HG03097 (cell line): ENCODE measurements around the gene EGFL7.

Experiments used
- ATAC-seq: cut with Tn5 transposase; IDR thresholded peaks from one replicate; pipeline ENCODE4 v1.9.1; 2021; ENCODE audit not compliant: unreplicated experiment, low FRiP score

The EGFL7 gene

DNA sequence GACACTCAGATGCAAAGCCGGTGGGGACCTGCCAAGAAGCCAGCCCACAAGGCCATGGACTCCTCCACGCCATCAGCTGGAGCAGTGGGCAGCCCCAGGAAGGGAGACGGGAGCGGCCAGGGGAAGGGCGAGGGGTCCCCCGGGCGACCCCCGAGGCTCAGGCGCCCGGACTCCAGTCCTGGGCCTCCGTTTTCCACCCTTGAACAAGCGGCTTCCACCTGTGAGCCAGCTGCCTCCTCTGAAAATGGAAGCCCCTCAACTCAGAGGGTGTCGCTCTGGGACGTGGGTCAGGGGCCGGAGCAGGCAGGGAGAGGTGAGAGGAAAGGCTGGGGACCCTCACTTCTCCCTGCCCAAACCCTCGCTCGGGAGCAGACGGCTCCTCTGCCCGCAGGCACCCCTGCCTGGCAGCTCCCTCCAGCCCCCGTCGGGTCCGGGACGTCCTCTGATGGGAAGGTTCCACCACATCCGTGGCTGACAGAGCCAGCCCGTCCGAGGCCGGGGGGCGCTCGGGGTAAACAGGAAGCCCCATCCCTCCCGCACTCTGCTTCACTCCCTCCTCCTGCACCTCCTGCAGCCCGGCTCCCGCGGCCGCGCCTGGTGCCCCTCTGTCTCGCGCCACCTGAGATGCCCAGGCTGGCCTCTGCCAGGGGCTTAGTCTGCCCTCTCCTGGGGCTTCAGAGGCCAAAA, 3.7 kb upstream of the EGFL7 start:
- ATAC-seq = no peak

DNA sequence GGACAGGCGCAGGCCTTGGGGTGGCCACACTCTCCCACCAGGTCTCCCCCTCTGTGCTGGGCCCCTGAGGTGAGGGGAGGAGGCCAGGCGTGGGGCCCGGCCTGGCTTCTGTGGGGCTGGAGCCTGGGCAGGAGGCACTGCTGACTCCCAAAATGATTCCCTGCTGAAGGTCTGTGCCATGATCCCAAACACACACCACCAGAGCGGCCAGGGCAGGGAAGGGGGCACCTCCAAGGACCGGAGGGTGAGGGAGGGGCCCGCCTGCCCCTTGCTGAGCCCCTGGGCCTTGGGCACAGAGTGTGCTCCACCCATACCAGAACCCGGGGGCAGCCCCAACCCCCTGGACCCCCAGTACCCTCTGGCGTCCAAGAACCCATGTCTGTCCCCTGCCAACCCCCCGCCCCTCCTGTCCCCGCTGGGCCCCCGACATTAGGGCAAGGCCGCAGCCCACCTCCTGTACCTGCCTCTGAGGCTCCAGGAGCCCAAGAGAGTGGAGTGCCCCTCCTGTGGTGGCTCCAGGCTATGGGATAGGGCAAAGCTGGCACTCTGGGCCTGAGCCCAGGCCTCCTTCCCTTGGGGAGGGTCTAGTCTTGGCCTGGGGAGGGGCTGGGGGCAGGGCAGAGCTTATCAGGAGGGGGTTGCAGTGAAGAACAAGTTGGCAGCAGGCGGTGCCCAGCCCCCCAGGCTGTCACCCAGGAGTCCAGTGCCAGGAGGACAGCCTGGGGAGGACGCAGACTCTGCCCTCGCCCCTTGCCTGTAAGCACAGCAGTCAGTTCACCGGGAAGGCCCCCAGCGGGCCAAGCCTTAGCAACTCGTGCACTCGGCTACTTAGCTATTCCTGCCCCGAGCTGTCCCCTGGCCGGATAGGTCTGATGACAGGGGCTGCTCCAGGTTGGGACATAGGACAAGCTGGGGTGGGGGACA, 2.6 kb upstream of the EGFL7 start:
- ATAC-seq = no peak

DNA sequence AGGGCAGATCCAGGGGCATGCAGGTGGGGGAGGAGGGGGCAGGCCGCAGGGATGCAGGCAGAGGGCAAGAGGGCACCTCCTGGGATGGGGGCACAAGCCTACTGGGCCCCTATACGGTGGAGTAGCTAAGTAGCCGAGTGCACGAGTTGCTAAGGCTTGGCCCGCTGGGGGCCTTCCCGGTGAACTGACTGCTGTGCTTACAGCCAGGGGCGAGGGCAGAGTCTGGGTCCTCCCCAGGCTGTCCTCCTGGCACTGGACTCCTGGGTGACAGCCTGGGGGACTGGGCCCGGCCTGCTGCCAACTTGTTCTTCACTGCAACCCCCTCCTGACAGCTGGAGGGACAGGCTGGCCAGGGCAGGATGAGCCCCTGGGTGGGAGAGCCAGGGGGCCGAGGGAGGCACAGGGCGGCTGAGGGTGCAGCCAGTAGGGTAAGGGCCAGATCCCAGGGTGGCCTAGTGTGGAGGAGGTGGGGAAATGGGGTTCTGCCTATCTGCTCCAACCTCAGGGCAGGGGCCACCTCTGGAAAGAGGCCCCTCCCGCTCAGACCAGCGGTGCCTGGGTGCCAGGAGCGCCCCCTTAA, 1.7 kb upstream of the EGFL7 start:
- ATAC-seq = no peak

DNA sequence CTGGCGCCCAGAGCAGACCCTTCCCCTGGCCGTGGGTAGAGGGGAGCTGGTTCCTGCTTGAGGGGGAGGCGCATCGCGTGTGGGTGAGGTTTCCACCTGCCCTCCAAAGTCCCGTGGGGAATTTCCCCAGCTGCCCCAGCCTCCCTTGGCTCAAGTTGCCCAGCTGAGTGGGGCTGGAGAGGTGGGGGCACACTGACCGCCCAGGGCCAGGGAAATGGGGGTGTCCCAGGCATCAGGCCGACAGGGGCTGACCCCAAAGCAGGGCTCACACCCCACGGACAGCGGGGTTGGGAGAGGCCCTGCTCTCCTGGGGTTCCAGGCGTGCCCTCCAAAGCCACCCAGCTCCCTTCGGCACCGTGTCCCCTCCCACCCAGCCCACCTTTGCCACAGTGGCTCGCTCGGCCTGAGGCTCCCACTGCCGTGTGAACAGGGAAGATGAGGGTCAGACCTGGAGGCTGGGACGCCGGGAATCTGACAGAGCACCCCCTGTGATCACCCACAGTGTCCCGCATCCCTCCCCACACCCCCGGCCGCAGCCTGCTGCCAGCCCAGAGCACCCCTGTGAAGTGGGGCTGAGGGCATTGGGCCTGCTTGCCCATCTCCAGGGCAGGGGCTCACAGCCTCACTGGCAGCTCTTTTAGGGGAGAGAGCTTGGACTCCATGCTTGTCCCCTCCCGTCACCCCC, 933 bp upstream of the EGFL7 start:
- no peak for ATAC-seq

DNA sequence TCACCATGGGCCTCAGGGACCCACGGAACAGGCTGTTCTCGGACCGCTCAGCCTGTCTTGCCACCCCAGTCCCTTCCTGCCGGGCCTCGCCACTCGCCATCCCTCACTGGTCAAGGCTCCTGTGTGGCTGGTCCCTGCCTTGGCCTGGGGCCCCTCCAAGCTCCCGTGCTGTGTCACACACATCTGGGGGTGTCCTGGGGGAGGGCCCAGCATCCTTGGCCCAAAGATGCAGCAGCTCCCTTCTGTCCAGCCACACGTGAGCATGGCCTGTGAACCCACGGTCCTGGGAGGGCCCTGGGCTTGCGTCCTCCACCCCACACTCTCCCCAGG, 425 bp upstream of the EGFL7 start:
- no peak for ATAC-seq

DNA sequence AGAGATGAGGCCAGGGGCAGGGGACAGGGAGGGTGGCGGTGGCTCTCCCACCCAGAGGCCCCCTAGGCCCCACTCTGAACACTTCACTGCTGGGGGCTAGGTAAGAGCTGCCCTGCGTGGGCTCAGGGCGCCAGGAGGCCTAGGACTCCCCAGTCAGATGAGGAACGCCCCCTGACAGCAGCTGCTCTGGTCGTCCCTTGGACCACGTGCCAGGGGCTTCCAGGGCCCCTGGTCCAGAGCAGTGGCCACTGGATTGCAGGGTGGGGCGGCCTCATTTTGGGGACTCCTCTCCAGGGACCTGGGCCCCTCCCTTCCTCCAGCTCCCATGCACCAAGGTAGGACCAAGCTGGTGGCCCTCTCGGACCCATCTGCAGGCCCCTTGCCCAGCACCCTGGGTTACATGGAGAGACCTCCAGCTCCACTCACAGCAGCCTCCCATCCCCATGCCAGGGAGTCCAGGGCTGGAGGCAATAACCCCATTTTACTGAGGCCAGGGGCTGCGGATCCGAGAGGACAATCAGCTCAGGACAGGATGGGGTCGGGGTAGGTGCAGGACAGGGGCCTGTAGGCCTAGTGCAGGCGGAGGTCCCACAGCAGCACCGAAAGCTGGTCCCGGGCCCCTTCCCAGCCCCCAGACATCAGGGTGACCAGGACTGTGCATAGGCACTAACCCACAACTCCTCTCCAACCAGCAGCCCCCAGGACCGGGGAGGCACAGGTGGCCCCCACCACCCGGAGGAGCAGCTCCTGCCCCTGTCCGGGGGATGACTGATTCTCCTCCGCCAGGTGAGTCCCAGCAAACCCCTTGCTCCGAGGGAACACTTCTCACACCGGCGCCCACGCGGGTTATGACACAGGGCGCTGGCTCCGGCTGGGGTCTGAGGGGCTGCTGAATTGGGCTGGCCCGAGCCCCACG, 1.5 kb downstream of the EGFL7 start:
- no peak for ATAC-seq

DNA sequence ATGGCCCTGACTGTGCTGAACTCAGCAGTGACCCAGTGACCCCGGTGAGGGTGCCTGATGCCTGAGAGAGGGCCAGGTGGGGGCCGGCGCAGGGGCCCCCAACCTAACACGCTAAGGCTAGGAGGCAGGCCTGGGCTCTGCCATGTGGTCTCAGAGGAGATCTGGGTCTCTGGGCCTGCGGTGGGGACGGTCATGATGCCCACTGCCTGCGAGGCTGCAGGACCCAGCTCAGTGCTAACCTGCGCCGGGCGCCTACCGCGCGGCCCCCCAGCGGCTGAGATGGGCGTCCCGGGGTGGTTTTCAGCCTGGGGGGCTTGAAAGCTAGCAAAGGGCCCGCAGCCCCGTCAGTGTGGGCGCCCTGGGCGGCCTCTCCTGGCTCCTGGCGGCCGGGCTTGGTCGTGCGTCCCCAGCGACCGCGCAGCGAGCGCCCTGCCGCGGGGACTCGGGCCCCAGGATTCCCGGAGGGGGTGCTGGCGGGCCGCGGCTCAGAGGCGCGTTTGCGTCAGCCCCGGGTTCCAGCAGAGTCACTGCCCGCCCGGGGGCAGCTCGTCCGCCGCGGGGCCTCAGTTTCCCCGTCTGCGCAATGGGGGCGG, 2.5 kb downstream of the EGFL7 start:
- no peak for ATAC-seq

DNA sequence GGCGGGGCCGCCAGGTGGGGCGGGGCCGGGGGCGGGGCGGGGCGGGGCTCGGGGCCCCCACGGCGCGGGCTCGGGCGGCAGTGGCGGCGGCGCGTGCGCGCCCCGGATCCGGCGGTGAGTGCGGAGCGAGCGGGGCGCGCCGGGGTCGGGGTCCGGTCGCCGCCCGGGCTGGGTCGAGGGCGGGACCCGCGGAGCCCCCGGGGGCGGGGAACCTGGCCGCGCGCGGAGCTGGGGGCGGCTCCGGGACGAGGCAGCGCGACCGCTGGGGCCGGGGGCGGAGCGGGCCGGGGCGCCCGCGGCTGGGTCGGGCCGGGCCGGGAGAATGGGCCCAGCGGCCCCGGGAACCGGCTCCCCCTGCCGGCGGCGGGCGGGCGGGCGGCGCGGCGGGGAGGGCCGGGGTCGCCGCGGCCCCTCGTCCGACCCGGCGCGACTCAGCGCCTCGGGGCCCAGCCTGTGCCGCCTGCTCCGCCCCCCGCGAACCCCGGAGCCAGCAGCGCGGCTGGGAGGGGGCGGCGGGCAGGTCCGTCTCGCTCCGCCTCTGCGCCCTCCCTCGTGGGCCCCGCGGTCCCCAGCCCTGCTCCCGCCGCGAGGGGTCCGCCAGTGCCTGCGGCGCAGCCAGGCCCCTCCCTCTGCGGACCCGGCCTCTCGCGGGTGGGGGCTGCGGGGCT, 3.1 kb downstream of the EGFL7 start:
- ATAC-seq = no peak

DNA sequence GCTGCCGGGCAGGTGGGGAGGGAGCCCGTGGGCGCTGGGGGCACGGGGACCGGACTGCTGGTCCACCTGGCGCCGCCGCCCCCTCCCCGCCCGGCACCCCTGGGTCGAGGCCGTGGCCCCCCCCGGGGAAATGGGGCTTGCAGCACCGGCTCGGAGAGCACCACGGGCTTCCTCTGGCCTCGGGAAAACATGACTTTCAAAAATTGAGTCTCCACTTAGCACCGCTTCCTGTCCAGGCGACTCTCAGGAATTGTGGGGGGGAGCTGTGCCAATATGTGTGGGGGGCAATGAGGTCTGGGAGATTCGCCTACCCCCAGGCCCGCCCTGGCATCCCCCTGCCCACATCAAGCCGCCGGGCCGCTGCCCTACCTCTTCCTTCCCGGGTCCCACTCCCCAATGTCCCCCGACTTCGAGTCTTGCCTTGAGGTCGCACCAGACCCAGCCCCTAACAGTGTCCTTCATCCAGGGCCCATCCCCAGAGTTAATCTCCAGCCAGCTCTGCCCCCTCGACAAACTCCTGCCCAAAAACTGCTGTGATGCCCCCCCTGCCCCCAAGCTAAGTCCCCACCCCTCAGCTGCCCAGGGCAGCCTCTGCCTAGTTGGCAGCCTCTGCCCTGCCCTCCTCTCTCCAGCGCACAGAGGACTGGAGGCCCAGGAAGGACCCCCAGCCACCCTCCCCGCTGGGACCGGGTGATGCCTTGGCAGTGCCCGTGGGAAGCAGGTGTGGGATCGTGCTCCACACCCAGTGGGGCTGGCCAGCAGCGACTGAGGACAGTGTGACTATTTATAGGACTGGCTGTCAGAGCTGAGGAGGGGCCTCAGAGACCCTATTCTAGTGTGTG, 3.9 kb downstream of the EGFL7 start:
- ATAC-seq = no peak

DNA sequence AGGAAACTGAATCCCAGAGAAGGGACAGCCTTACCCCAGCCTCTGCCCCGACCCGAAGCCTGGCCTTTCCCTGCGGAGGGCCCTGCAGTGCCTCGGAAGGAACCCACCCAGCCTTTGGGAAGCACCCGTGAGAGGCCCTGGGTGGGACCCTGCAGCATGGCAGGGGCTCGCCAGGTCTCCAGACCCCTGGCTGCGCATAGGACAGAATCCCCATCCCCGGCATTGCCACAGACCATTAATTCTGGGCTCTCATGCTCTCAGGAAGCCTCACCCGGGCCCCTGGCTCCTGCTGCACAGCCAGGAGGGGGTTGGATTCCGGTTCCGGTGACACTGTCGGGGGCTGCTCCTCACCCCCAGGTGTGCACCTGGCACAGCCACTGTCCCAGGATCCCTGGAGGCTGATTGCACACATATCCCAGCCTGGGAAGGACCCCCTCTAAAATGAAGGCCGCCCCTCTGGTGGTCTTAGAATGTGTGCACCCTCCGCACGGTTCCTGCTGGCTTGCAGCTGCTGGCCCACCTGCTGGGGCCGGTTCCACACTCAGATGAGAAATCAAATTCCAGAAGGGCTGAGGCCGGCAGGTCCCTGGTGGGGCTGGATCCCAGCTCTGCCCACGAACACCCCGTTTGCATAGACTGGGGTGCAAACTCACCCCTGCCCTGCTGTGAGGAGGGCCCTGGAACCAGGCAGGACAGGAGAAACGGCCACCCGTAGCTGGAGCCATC, 4.7 kb downstream of the EGFL7 start:
- ATAC-seq = no peak

DNA sequence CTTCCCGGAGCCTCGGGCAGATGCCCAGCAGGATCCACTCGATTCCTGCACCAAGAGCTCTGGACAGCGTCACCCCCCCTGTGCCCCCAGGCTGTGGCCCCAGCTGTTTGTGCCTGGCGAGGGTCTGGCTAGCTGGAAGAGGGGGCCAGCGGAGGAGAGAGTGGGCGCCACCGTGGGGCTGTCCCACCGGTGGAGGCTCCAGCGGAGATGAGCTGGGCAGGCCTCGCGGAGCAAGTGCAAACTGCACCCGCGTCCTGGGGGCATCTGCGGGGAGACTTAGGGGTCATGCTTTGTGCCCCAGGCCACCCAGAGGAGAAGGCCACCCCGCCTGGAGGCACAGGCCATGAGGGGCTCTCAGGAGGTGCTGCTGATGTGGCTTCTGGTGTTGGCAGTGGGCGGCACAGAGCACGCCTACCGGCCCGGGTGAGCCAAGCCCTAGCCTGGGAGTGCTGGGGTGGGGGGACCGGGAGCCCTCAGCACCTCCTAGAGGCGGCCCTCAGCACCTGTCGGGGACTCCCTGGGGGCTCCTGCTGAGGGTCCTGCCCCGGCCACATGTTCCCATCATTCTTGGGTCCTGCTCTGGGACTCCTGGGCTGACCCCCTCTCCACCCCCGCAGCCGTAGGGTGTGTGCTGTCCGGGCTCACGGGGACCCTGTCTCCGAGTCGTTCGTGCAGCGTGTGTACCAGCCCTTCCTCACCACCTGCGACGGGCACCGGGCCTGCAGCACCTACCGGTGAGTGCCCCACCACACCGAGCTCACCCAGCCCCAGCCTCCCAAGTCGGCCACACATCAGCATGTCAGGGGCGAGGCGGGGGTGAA, 5.4 kb downstream of the EGFL7 start:
- ATAC-seq = no peak

DNA sequence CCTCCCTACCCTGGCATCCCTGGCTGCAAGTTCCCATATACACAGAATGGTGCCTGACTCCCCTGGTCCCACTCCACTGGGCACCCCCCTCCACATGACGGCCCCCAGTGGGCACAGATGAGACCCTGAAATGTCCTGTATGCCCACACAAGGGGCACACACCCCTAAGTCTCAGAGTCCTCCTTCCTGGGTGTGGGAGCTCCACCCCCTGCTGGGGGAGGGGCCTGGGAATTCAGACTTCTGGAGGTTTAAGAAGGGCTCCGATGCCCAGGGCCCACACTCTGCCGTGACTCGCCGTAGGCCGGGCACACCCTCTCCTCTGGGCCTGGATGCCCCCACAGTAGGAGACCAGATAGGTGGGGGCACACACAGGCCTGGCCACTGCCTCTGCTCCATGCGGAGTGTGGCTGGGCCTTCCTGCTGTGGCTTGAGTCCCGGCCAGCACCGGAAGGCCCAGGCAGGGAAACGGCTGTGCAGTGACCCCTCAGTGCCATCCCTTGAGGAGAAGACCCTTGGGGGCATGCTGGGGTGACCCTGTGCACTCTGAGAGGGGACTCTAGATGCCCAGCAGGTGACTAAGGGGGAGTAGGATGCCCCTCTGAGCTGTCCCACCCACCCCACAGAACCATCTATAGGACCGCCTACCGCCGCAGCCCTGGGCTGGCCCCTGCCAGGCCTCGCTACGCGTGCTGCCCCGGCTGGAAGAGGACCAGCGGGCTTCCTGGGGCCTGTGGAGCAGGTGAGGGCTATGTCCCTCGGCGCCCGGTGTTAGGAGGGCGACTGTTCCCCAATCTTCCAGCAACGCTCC, 6.5 kb downstream of the EGFL7 start:
- ATAC-seq = no peak

DNA sequence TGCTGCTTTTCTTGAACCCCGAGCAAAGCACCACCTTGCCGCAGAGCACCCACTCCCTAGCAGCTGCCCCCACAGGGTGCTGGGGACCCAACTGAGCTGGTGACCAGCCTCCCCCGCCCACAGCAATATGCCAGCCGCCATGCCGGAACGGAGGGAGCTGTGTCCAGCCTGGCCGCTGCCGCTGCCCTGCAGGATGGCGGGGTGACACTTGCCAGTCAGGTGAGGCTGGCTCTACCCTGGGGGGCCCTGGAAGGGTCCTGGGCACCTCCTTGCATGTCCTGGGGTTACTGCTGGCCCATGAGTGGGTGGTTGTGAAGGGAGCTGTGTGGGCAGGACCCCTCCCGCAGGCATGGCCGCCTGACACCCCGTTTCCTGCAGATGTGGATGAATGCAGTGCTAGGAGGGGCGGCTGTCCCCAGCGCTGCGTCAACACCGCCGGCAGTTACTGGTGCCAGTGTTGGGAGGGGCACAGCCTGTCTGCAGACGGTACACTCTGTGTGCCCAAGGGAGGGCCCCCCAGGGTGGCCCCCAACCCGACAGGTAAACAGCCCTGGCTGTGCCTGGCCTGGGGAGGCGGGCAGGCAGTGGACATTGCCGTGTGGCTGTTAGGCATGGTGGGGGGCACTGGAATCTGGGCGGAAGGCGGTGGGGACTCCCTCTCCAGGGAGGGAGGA, 7.2 kb downstream of the EGFL7 start:
- ATAC-seq = no peak

DNA sequence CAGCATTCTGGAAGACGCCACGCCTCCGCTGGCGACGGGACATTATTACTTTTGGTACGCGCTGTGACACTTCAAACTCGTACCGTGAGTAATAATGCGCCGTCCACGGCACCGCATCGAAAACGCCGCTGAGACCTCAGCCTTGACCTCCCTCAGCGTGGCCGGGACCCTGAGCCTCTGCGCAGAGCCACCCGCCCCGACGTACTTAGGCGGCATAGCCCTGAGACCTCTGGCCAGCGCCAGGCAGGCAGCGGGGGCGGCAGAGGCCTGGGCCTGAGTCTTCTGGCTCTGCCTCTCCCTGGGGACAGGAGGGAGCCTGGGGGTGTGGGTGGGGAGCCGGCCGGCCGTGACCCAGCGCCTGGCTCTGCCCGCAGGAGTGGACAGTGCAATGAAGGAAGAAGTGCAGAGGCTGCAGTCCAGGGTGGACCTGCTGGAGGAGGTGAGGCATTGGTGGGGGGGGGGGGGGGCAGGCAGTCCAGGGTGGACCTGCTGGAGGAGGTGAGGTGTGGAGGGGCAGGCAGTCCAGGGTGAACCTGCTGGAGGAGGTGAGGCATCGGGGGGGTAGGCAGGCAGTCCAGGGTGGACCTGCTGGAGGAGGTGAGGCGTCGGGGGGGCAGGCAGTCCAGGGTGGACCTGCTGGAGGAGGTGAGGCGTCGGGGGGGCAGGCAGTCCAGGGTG, 8.0 kb downstream of the EGFL7 start:
- no peak for ATAC-seq

DNA sequence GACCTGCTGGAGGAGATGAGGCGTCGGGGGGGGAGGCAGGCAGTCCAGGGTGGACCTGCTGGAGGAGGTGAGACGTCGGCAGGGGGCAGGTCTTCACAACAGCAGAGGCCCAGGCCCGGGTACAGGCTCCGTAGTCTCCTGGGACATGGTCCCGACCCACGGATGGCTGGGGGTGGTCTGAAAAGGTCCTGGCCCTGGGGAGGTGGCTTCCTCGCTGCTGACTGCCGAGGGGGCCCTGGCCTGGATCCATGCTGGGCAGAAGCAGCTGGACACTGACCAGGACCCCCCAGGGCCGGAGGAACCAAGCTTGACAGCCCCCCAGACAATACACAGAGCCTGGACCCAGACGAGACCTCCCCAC, 8.5 kb downstream of the EGFL7 start:
- ATAC-seq = no peak
